Pons (tissue), 1 donor: ENCODE measurements around the gene SNX10.

Experiments
- DNase-seq: peaks from one replicate; pipeline ENCODE4 v3.0.0-alpha.2; 2016; ENCODE audit warnings: low spot score

SNX10 gene

DNA sequence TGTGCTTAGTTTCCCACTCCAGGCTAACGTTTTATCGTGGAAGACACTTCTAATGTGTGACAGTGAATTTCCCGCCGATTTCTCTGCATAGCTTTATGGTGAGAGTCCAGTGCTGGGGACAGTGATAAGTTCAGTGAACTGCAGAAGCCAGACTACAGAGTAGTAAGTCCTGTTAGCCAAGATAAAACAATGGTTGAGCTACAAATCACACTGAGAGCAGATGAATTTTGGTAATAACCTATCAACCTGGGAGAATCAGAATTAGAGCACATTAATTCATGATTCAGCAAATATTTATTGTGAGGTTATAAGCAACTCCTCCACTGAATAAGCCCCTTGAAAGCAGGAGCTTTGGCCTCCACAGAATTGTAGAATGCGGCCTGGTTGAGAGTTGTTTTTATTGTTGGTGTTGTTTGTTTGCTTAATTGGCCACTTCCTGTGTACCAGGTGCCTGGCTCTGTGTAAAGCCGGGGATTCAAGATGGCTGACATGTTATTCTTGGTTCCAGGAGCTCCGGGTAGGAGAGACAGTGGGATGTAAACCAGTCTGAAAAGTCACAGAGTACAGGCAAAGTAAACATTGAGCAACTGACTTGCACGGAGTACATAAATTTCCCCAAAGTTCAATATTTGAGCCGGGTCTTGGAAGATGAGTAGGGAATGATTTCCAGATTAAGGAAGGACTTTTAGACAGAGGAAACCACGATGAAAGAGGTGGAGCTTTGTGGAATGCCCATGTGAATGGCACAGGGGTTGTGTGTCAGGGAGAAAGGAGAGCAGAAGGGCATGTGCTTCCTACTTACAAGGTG is 112.7 kb downstream of the SNX10 start:
- DNase-seq = no peak

DNA sequence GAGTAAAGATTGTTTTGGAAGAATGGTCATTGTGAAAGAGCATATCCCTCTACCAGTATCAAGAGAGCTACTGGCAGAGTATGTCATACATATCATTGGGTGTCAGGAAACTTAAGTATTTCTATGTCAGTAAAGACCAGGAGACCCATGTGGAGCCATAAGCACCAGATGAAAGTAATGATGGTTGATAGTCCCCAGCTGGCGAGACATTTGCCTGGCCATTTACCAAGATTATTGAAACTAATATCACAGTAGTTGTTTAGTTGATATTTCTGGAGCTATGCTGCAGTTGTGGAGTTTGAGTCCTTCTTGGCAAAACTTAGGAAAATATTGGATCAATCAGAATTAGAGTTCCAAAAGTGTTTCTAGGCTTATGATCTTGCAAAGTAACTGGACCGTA is 114.8 kb downstream of the SNX10 start:
- no peak for DNase-seq

DNA sequence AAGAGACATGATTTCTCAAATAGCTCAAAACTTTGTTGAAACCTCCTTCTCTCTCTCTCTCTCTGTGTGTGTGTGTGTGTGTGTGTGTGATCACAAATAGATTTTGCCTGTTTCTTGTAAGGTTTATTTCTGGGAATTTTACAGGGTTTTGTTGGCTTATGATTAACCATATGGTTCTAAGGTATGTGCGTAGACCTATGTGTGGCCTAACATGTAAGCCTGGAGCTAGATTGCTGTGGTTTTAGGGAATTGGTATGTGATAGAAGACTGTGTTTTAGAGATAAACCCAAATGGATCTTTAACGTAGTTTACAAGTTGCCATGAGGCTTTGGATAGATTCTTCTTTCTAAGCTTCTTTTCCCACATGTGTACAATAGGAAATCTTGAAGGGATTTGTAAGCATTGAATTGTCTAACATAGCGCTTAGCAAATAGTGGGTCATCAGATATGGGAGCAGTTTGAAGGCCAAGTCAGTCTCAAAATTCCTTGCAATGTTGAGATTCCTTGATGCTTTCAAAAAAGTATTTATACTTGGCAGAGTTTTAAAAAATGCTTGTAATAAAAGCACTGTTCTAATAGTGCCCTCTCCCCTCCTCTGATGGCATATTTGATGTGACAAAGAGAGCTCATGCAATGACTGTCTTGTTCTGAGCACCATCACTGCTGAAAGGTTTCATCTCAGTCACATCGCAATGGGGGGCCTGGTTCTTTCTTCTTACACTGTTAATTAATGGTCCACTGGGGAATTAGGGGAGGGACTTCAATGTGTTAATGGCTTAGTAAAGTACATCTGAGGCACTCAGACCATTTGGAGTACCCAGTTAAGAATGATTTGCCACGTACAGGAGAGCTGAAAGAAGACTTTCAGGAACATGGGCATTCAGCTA is 118.2 kb downstream of the SNX10 start:
- no peak for DNase-seq

DNA sequence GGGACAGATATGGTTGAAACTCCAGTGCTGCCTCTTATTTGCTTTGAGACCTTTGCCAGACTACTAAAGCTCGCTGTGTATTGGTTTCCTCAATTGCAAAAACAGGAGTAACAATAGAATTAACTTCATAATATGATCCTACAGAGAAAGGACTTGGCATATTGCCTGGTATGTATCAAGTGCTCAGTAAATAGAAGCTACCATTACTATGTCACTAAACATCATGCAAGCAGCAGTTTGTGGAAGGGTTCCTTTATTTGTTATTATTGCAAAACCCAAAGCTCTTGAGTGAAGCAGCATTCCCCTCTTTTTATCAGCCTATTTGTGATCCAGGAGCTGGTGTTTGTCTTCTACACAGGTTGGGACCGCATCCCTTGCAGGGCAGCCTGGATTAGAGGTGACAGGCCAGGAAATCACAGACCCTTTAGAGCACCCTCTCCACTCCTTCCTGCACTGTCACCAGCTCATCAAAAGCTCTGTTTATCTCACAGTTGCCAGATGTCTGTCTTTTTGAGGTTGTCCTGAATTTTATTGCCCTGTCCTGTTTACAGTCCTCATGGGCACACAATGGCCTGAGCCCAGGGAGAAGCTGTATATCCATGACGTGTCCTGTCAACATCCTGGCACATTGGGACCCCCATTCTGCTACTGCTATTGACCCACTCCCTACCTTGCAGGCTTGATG is 121.5 kb downstream of the SNX10 start:
- DNase-seq = no peak

DNA sequence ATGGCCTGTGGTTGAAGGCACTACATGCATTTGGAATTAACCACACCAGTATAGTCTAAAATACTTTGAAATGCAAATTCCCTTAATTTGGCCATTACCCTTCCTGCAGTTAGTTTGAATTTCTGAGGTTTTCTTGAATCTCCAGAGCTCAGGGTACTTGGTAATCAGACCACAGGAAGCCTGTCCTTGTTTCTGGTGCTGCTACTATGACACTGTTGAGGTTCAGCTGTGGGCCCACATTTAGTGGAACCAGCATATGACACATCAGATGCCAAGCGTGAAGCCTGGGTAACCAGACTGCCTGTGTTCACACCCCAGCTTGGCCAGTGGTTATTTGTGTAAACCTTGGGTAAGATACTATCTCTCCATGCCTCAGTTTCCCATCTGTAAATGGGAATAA is 124.3 kb downstream of the SNX10 start:
- DNase-seq = no peak

DNA sequence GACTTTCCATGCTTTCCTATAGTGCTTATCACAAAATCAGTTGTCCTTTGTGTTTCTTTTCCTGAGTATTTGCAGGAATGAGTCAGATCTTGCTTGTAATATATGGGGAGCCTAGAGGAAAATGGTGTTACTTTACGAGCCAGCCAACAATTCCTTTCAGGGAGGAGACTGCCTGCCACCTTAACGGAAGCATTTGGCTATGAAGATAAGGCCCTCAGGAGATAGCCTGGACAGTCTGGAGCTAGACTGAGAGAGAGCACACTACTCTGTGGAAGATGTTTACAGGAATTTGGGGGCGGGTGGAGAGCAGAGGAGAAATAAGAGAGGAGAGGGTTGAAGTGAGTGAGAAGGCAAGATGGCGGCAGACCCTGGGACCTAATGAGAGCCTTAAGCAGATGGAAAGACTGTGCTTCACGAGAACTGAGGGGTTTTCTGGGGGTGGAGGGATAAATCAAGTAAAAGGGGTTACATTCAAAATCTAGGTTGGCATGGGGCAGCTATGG is 126.3 kb downstream of the SNX10 start:
- no peak for DNase-seq

DNA sequence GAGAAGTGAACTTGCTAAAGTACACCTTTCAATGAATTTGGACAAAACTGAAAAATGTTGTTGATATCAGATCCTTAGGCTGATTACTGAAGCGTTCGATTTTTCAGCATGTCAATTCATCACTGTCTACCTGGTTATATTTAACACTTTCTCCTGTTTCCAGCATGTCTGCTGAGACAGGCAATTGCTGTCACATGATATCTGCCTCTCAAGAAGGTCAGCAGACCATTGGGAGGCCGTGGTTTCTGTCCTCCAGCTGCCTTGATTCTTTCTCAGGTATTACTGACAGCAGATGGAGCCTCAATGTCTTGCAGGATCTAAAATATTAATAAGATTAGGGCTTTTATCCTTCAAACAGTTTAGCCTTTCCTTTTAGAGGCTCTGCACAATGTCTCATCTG is 127.5 kb downstream of the SNX10 start:
- no peak for DNase-seq

DNA sequence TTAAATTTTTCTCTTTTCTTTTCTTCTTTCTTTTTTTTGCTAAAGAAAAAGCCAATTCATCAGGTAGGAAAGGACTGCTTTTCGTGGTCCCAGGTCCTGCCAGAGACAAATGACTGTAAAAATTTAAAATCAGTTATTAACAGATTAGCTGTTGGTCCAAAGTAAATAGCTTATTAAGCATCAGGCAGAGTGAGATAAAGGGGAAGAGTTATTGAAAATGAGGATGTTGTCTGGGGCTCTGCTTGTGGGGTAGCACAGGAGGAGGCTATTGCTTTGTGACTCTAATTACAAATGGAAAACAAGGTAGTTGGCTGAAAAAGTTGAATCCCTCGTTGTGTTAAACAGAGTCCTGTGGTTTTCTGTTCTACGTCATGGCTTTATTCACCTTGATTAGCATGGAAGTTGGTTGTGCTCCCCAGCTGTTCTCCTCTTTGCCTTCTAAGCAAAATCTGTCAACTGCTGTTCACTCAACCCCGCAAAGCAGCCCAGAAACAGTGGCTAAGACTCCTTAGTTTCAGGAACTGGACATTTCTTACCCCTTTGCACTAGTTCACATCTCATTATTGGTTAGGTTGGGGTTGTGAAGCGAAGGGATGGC is 128.9 kb downstream of the SNX10 start:
- no peak for DNase-seq

DNA sequence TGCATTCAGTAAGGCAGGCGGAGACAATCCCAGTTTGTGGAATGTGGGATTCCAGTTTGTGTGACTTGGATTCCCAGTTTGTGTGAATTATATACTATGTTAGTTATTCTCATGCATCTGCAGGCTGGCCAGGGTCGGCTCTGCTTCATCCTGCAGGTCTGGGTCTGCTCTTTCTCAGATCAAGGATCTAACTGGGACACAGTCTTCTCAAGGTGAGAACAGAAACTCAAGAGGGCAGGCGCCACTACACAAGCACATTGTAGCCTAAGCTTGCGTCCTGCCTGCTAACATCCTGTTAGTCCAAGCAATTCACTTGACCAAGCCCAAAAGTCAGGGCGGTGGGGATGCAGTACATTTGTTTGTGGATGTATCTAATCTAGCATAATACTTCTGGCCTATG is 131.1 kb downstream of the SNX10 start:
- DNase-seq = no peak

DNA sequence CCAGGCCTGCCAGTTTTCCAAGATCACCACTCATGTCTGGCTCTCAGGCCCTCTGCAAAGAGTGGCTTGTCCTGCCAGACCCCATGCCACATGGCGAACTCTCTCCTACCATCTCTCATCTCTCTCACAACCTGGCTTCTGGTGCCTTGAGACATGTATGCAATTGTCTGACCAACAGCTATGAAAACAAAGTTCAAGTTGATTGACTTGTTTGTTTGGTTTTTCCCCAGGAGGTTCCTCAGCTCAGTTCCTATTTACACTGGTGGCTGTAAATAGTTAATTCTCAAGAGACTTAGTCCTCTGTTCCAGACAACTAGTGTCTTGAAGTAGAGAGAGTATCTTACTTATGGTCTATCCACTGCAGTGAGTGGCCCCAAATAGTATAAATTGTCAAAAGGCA is 131.8 kb downstream of the SNX10 start:
- DNase-seq = no peak
